ENCODE measurements around the gene SOS2.

Gene SOS2

DNA sequence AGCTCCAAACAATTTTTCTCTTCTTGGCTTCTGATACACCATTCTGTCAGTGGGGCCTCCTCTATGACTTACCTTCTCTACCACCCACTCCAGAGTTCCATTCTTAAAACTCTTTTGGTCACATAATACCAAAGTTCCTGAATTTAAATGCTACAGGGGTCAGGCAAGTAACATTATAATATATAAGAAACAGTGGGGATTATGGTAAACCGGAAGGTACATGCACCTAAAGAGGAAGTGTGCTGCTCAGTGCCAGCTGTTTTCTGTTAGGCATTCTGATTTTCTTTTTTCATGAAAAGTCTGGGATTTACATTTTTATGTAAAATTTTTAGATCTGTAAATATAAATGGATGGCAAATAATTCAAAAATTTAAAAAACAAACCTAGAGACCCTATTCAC is 39.9 kb downstream of the SOS2 start:
- Histone ChIP-seq H3K36me3 (replicated peaks; ENCODE audit: insufficient read depth, low read length) (no peaks in the 10 kb centered on the region), H3K27ac (ENCODE audit: low read length) (no peak overlapping the region), H3K9me3 (replicated peaks; ENCODE audit: insufficient read depth, low read length) (no peaks in the 10 kb centered on the region), H2AFZ (ENCODE audit: low read length) (no peak overlapping the region), H3K4me1 (ENCODE audit: low read length) (no peaks in the 10 kb centered on the region), H3K9ac (ENCODE audit: low read length) (no peak overlapping the region), H3K27me3 (replicated peaks; ENCODE audit: insufficient read depth, low read length) (no peaks in the 10 kb centered on the region), H3K4me3 (ENCODE audit: low read length) (no peak overlapping the region), H3K4me2 (ENCODE audit: low read depth, low read length) (no peak overlapping the region), H4K20me1 (ENCODE audit: insufficient read depth, low read length) (no peaks in the 10 kb centered on the region), H3F3A (ENCODE audit: insufficient read depth, low read length) (no peaks in the 10 kb centered on the region), H3K9me2 (replicated peaks; ENCODE audit: insufficient read depth, low read length) (no peaks in the 10 kb centered on the region), H3K79me2 (ENCODE audit: low read length) (no peaks in the 10 kb centered on the region)
- no peak for DNase-seq
- TF ChIP-seq EZH2 (optimal IDR thresholded peaks at IDR 0.05; ENCODE audit: low read depth, low read length) = no peak
- TF ChIP-seq EZH2phosphoT487 (IDR thresholded peaks at IDR 0.05; ENCODE audit: low read length) = no peak
- no peak for TF ChIP-seq CTCF (IDR thresholded peaks at IDR 0.05; ENCODE audit: low read length)

- H3K27ac ChIP-seq (ENCODE audit: low read length) = no peak overlapping the region
Measured at GRCh38 chr14:50186107-50186506, 45.3 kb downstream of the SOS2 start.

GRCh38 chr14:50173891-50174290 is 57.5 kb downstream of the SOS2 start:
- Histone ChIP-seq H2AFZ (ENCODE audit: low read length) (no peak overlapping the region), H4K20me1 (ENCODE audit: insufficient read depth, low read length) (no peaks in the 10 kb centered on the region), H3K27me3 (replicated peaks; ENCODE audit: insufficient read depth, low read length) (no peaks in the 10 kb centered on the region), H3K27ac (ENCODE audit: low read length) (no peak overlapping the region), H3K9ac (ENCODE audit: low read length) (no peak overlapping the region), H3K4me2 (ENCODE audit: low read depth, low read length) (no peak overlapping the region), H3K9me3 (replicated peaks; ENCODE audit: insufficient read depth, low read length) (no peaks in the 10 kb centered on the region), H3K4me1 (ENCODE audit: low read length) (no peaks in the 10 kb centered on the region), H3K4me3 (ENCODE audit: low read length) (no peak overlapping the region), H3K79me2 (ENCODE audit: low read length) (no peaks in the 10 kb centered on the region), H3F3A (ENCODE audit: insufficient read depth, low read length) (no peaks in the 10 kb centered on the region), H3K9me2 (replicated peaks; ENCODE audit: insufficient read depth, low read length) (no peaks in the 10 kb centered on the region), H3K36me3 (replicated peaks; ENCODE audit: insufficient read depth, low read length) (no peaks in the 10 kb centered on the region)
- TF ChIP-seq EZH2 (optimal IDR thresholded peaks at IDR 0.05; ENCODE audit: low read depth, low read length) (no peak), CTCF (IDR thresholded peaks at IDR 0.05; ENCODE audit: low read length) (no peak), EZH2phosphoT487 (IDR thresholded peaks at IDR 0.05; ENCODE audit: low read length) (no peak)
- no peak for DNase-seq

More at GRCh38 chr14:50186107-50186506, 45.3 kb downstream of the SOS2 start:
- H3K9me3 ChIP-seq (replicated peaks; ENCODE audit: insufficient read depth, low read length) = no peaks in the 10 kb centered on the region
- H3K79me2 ChIP-seq (ENCODE audit: low read length) = no peaks in the 10 kb centered on the region
- no peak overlapping the region for H3K4me2 ChIP-seq (ENCODE audit: low read depth, low read length)
- H3K36me3 ChIP-seq (replicated peaks; ENCODE audit: insufficient read depth, low read length) = no peaks in the 10 kb centered on the region
- no peaks in the 10 kb centered on the region for H3K9me2 ChIP-seq (replicated peaks; ENCODE audit: insufficient read depth, low read length)
- no peaks in the 10 kb centered on the region for H3K27me3 ChIP-seq (replicated peaks; ENCODE audit: insufficient read depth, low read length)
- DNase-seq = no peak
- H2AFZ ChIP-seq (ENCODE audit: low read length) = no peak overlapping the region
- H3K4me1 ChIP-seq (ENCODE audit: low read length) = no peaks in the 10 kb centered on the region
- H4K20me1 ChIP-seq (ENCODE audit: insufficient read depth, low read length) = no peaks in the 10 kb centered on the region
- no peak overlapping the region for H3K9ac ChIP-seq (ENCODE audit: low read length)
- H3K4me3 ChIP-seq (ENCODE audit: low read length) = no peak overlapping the region
- H3F3A ChIP-seq (ENCODE audit: insufficient read depth, low read length) = no peaks in the 10 kb centered on the region
- TF ChIP-seq EZH2 (optimal IDR thresholded peaks at IDR 0.05; ENCODE audit: low read depth, low read length) = no peak
- TF ChIP-seq EZH2phosphoT487 (IDR thresholded peaks at IDR 0.05; ENCODE audit: low read length) = no peak
- TF ChIP-seq CTCF (IDR thresholded peaks at IDR 0.05; ENCODE audit: low read length) = no peak

Measured in MM.1S (cell line).